Measurements from ENCODE around the gene LATS2.
"Not testable (repeated sequence)": the region's sequence is repeated elsewhere in the genome, so short reads cannot be mapped to it uniquely, and the experiment has no call there.

Gene LATS2

DNA sequence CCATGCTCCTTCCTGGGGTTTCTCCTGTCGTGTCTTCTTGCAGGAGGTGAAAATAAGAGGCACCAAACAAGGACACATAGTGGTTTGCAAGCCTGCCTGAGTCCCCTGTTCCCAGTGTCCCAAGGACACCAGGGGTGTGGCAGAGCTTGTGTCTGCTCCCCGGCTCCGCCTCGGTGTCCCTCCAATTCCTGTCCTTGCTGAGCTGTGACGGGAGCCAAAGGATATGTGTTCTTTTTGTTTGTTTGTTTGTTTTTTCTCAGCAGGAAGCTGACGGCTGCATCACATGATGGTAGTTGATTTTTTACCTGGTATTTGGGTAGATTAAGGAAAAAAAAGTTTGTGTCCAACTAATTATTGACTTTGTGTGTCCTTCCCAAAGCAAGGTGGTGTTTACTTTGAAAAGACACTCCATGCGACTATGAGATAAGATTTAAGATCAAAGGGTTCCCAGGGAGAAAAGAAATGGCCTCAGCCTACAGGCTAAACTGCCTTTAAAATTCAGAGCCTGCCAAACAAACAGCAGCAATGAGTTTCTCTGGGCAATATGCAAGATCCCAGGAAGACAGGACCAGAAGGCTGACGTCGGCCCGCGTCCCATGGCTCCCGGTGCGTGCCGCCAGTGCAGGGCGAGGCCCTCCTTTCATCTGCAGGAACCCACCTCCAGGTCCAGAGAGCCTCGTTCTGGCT, 108.0 kb downstream of the LATS2 start:
- DNase-seq, result no peak

DNA sequence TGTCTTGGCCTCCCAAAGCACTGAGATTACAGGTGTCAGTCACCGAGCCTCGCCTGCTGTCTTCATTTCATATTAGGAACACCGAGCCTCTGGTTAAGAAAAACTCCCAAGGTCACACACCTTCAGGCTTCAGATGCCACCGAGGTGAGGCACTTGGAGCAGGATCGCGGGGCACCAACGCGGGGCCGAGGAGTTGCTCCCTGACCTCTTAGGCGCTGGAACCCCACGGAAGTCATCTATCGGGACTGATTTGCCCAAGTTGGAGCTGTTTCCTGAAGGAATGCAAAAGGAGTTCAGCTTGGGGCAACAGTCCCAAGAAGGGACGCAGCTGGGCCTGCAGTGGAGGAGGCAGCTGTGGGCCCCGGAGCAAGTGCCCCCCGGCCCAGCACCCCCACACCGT, 108.5 kb downstream of the LATS2 start:
- no peak for DNase-seq

GRCh38 chr13:20948001-20948400, 113.4 kb downstream of the LATS2 start:
- DNase-seq, result not testable (repeated sequence)

DNA sequence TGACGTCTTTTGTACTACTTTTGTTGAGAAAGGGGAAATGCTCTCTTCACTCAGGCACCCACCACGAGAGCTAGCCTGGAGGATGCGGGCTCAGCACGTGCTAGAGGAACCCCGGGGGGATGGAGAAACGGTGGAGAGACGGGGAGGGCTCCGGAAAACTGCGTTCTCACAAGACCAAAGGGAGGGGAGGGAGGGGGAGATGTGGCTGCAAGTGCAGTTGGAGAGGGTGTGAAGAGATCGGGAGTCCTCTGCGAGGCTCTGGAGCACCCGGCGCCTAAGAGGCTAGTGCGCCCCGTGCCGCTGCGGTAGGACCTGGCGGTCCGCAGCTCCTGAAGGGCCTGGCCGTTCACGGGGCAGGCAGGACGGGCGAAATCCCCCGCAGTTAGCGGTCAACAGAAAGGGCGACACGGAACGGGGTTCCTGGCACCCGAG, 115.4 kb downstream of the LATS2 start:
- no peak for DNase-seq

DNA sequence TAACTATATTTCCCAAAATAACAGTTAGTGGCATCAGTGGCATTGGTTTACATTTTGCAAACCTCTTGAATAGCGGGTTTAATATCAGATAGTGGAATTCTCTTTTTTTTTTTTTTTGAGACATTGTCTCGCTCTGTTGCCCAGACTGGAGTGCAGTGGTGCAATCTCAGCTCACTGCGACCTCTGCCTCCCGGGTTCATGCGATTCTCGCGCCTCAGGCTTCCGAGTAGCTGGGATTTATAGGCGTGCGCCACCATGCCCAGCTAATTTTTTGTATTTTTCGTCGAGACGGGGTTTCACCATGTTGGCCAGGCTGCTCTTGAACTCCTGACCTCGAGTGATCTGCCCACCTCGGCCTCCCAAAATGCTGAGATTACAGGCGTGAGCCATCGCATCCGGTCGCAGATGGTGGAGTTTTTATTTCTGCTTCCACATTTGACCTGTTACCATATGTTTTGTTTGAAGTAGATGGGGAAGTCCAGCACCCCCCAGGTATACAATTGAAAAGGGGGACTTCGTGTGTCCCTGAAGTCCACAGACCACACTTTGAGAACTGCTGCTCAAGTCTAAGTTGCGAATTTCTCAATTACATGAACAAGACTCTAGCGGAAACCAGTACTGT, 118.3 kb downstream of the LATS2 start:
- no peak for DNase-seq

DNA sequence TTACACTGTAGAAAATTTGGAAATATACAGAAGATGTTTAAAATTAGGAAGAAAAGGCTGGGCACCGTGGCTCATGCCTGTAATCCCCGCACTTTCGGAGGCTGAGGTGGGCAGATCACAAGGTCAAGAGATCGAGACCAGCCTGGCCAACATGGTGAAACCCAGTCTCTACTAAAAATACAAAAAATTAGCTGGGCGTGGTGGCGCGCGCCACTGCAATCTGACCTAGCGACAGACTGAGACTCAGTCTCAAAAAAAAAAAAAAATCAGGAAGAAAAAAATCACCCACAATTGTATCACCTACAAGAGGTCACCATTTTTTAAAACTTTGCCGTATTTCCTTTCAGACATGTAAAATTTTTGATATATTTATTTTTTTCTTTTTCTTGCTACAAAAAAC, 120.9 kb downstream of the LATS2 start:
- DNase-seq, result not testable (repeated sequence)

DNA sequence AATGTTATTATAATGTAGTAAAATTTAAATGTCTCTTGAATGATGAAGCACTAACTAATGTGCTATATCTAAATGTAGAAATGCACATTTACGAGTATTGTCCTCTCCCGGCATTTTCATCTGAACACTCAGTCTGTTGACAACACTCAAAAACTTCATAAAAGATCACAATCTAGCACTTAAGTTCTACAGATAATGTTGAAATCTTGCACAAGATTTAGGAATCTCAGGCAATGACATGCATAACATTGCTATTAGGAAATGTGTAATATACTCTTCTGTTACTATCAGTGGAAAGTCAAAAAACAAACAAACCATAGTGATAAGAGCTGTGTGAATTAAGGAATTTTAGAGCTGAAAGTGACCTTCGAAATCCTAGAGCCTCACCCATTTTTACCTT, 121.3 kb downstream of the LATS2 start:
- no peak for DNase-seq

DNA sequence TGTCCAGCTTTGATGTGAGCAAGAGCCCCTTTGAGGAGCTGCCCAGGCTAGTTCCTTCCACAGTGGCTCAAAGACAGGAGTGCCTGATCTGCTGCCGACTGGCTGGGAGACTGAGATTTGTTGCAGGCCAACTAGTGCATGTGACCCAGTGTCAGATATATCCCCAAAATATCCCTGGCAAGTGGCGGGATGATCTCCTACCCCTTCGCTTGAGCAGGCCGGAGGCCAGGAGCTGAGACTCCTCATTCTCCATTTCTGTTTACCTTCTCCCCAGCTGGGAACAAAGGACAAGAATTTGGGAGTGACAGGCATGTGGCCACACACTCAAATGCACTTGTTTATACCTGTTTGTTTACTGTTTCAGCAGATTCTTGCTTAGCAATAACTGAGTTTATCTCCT, 121.7 kb downstream of the LATS2 start:
- no peak for DNase-seq

DNA sequence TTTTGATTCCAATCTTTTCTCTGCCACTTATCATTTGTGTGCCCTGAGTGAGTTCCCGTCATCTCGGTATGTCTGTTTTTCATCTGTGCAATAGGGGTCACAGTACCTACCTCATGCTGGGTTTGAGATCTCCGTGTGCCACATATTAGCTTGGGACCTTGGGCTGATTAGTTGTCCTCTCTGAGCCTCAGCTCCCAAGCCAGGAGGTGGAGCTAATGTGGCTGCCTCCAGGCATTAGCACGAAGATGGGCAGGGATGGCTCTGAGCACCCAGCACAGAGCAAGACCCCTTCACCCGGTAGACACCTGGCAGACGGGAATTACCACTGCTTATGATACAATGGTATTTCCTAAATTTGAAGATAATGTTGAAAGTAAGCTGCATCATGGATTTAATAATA, 123.1 kb downstream of the LATS2 start:
- DNase-seq, result no peak

- DNase-seq, result no peak
Observed at GRCh38 chr13:20927596-20928257, 133.7 kb downstream of the LATS2 start.

GRCh38 chr13:20925395-20925790, 136.0 kb downstream of the LATS2 start:
- DNase-seq, result not testable (repeated sequence)

GRCh38 chr13:20924758-20925394, 136.5 kb downstream of the LATS2 start:
- peak; percentile 78 to 81 for DNase-seq

DNA sequence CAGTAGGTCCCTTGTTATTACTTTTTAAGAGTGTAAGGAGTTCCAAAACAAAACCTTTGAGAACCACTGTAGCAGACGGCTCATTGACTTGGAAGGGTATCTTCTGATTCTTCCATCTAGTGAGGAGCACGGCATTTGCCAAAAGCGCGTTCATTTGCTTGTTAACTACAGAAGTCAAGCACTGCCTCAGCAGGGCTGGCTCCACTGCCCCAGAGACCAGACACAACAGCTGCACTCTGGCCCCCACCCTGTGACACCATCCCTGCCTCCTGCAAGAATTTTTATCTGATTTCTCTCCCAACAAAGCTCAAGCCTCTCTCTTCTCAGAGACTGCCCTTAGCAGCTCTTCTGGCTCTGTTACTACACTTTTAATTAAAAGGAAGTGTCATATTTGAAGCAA, 138.1 kb downstream of the LATS2 start:
- no peak for DNase-seq
